ENCODE results near the gene MAN1C1. TPM values are rescaled to one million over a fixed set of nuclear protein-coding genes. Genes with fewer than 3 reads are reported as not detected.

Gene MAN1C1
- total and polyA plus RNA-seq, 2 donors (not counting 3 experiments of a cell fraction or from before 2014, with no cell fraction given), result 1.5 to 4.0 TPM

DNA sequence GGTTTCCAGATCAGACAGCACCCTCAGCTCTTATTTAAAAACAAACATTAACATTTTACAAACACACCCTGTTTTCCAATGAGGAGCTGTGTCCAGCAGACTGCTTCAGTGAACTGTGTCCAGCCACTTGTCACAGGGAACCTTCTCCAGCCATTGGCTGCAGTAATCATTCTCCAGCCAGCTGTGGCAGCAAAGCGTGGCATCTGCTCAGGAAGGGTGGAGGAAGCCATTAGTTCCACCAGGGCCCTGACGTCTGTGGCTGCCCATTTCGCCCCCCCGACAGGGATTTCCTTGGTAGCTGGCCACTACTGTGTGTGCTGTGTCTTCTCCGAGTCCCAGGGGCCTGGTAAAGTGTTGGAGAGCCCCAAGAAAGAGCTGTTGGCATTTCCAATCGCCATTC, 120.5 kb downstream of the MAN1C1 start:
- H3K27ac ChIP-seq (ENCODE audit: insufficient read depth, low read depth, low read length), result no peak overlapping the region
- no peak for FAIRE-seq
- no peaks in the 10 kb centered on the region for H4K20me1 ChIP-seq (replicated peaks; ENCODE audit: control insufficient read depth, extremely low read depth, insufficient read depth, low read length)
- TF ChIP-seq POLR2AphosphoS5 (IDR thresholded peaks at IDR 0.05; ENCODE audit: insufficient read depth, low read depth, low read length) (no peak), POLR2A (IDR thresholded peaks at IDR 0.05; ENCODE audit: low read depth, low read length) (no peak), EZH2 (IDR thresholded peaks at IDR 0.05; ENCODE audit: borderline replicate concordance, low read depth, low read length, severe bottlenecking) (no peak), JUN (IDR thresholded peaks at IDR 0.05; ENCODE audit: borderline replicate concordance, insufficient read depth, insufficient read length, low read depth) (no peak), MYC (IDR thresholded peaks at IDR 0.05; ENCODE audit: low read depth, low read length) (no peak), CTCF (IDR thresholded peaks at IDR 0.05; ENCODE audit: extremely low read depth in 1 of 2, insufficient read depth in 1 of 2, low read depth in 1 of 2, low read length in 2 of 2) (no peak), FOS (IDR thresholded peaks at IDR 0.05; ENCODE audit: borderline replicate concordance, insufficient read depth, low read length) (no peak), GATA2 (IDR thresholded peaks at IDR 0.05; ENCODE audit: insufficient read depth, insufficient read length, low read depth, low read length) (no peak)
- TF ChIP-seq, protein P1, sequence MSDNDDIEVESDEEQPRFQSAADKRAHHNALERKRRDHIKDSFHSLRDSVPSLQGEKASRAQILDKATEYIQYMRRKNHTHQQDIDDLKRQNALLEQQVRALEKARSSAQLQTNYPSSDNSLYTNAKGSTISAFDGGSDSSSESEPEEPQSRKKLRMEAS (IDR thresholded peaks at IDR 0.05; ENCODE audit: insufficient read depth, insufficient read length), result no peak
- no peaks in the 10 kb centered on the region for H3K79me2 ChIP-seq (ENCODE audit: control insufficient read depth, insufficient read depth, low read length)
- CTCF ChIA-PET, result interaction anchor here (1.1 kb wide), 1 partner anchor 23 kb away, joined by 3 read pairs; no protein-coding TSS in a partner anchor
- H2AFZ ChIP-seq (ENCODE audit: low read depth, low read length), result no peak overlapping the region
- H3K9me3 ChIP-seq (replicated peaks; ENCODE audit: control insufficient read depth, insufficient read depth, low read length), result no peaks in the 10 kb centered on the region
- H3K4me2 ChIP-seq (ENCODE audit: insufficient read depth, low read length), result no peak overlapping the region
- DNase-seq (ENCODE audit: low read depth, low spot score), result peak; percentile 40
- POLR2A ChIA-PET, result no interaction called here
- no peaks in the 10 kb centered on the region for H3K9me1 ChIP-seq (replicated peaks; ENCODE audit: control insufficient read depth, extremely low read depth, insufficient read depth, low read length)
- no peaks in the 10 kb centered on the region for H3K36me3 ChIP-seq (ENCODE audit: control insufficient read depth in 2 of 2, extremely low read depth in 1 of 2, insufficient read depth in 2 of 2, low read length in 2 of 2)
- no peaks in the 10 kb centered on the region for H3K4me1 ChIP-seq (ENCODE audit: control insufficient read depth, extremely low read depth, insufficient read depth, low read length)
- no peak overlapping the region for H3K4me3 ChIP-seq (replicated peaks in 1 of 3; ENCODE audit: insufficient read depth in 1 of 3, low read depth in 1 of 3, low read length in 3 of 3)
- BruUV-seq (replicated peaks), result no TSS peak
- intact Hi-C loops (cut with micrococcal nuclease), result no loop called here
- H3K9ac ChIP-seq (replicated peaks; ENCODE audit: extremely low read depth, insufficient read depth, low read length), result no peak overlapping the region
- H3K27me3 ChIP-seq (ENCODE audit: control insufficient read depth in 2 of 2, insufficient read depth in 2 of 2, low read length in 2 of 2), result peaks cover 0 to 8% of the 10 kb centered on the region in 2 experiments
- dilution Hi-C loops (cut with MboI; ENCODE audit: extremely low pct_ligation_motif_present, low sequenced_read_pairs), result no loop called here

All from endothelial cell of umbilical vein (primary cell).